Activated naive CD4-positive, alpha-beta T cell treated with anti-CD3 and anti-CD28 coated beads, Interleukin-2, amount 50 U/mL, for 16 hours (primary cell): ENCODE data around the gene TTC39B.

ENCODE experiments used
- DNase-seq: peaks from one replicate; pipeline ENCODE4 v3.0.0-alpha.2; 2020

TTC39B gene

GRCh38 chr9:15115702-15116101 lies 191.3 kb downstream of the TTC39B start:
- no peak for DNase-seq

GRCh38 chr9:15115041-15115440 lies 192.0 kb downstream of the TTC39B start:
- DNase-seq: no peak
